B cell (primary cell): ENCODE data around the gene ALDH1A2. TPM values are rescaled to one million over a fixed set of nuclear protein-coding genes. Genes with fewer than 3 reads are reported as not detected.

Experiments
- ATAC-seq: fragments of 200-7000 bp; cut with Tn5 transposase; one replicate; pipeline ENCODE4 v1.10.0; 2021; ENCODE audit warnings: low read depth, mild to moderate bottlenecking, moderate number of reproducible peaks, moderate library complexity
- CTCF ChIA-PET: fragments of 350-600 bp; sonication (Branson Sonifier 250); formaldehyde crosslinking; loops from one replicate; lab custom pipeline; 2021; ENCODE audit warnings: antibody characterized with exemption, inconsistent platforms; lab: Charles Lee
- POLR2A ChIA-PET: fragments of 350-600 bp; sonication (Branson Sonifier 250); formaldehyde crosslinking; loops from one replicate; lab custom pipeline; 2021; ENCODE audit warnings: antibody characterized with exemption; lab: Charles Lee
- DNase-seq: peaks from one replicate; pipeline ENCODE4 v3.0.0; 2013
- H2AFZ ChIP-seq: 2 replicates; pipeline ENCODE4 v1.6.1; 2012; ENCODE audit warnings: mild to moderate bottlenecking, low read depth, low read length; ENCODE audit not compliant: insufficient read depth, poor library complexity, severe bottlenecking
- H3K27ac ChIP-seq, 2 donors: 1 replicate in 1 of 2; 2 replicates in 1 of 2; pipeline ENCODE4 v1.5.1; 2012 to 2013; ENCODE audit warnings: low read length in 2 of 2, mild to moderate bottlenecking in 2 of 2, moderate library complexity in 1 of 2
- H3K27me3 ChIP-seq, 4 experiments: fragments of 200-600 bp in 1 of 4; sonication (generic) in 1 of 4; replicated peaks in 1 of 4; 1 replicate in 2 of 4; 2 replicates in 2 of 4; pipeline versions ENCODE4 v1.6.1 to v1.7.0; 2013 to 2016; ENCODE audit warnings: low read length in 3 of 4, mild to moderate bottlenecking in 2 of 4, mixed read lengths in 1 of 4, moderate library complexity in 1 of 4; ENCODE audit not compliant: insufficient read depth in 4 of 4, control insufficient read depth in 3 of 4; ENCODE audit errors: control extremely low read depth in 1 of 4
- H3K36me3 ChIP-seq, 2 experiments: replicated peaks in 1 of 2; 1 replicate in 1 of 2; 2 replicates in 1 of 2; pipeline versions ENCODE4 v1.6.1 to v1.7.1; 2013; ENCODE audit warnings: low read length in 1 of 2; ENCODE audit not compliant: insufficient read depth in 2 of 2, control insufficient read depth in 1 of 2; ENCODE audit errors: control extremely low read depth in 1 of 2, extremely low read depth in 1 of 2
- H3K4me1 ChIP-seq, 2 donors: fragments of 200-600 bp in 1 of 2; sonication (generic) in 1 of 2; 1 replicate in 1 of 2; 2 replicates in 1 of 2; pipeline versions ENCODE4 v1.5.1 to v1.6.1; 2013 to 2017; ENCODE audit warnings: low read length in 2 of 2; ENCODE audit not compliant: control insufficient read depth in 2 of 2, insufficient read depth in 2 of 2
- H3K4me2 ChIP-seq: replicated peaks from 2 replicates; pipeline ENCODE3; 2012; ENCODE audit warnings: mild to moderate bottlenecking, low read depth, low read length; ENCODE audit not compliant: poor library complexity, severe bottlenecking
- H3K4me3 ChIP-seq, 5 experiments: fragments of 200-600 bp in 1 of 5; sonication (generic) in 1 of 5; 1 replicate in 3 of 5; 2 replicates in 2 of 5; pipeline versions ENCODE4 v1.5.1 to v1.7.0; 2011 to 2016; ENCODE audit warnings: low read length in 4 of 5, mild to moderate bottlenecking in 4 of 5, low read depth in 2 of 5, control low read depth in 1 of 5, moderate library complexity in 1 of 5; ENCODE audit not compliant: insufficient read depth in 1 of 5; ENCODE audit errors: control extremely low read depth in 1 of 5, extremely low read depth in 1 of 5
- H3K79me2 ChIP-seq: fragments of 200-600 bp; sonication (generic); one replicate; pipeline ENCODE4 v1.6.0; 2016; ENCODE audit warnings: low read length; ENCODE audit not compliant: control insufficient read depth, insufficient read depth
- H3K9ac ChIP-seq: fragments of 200-600 bp; sonication (generic); 2 replicates; pipeline ENCODE4 v1.6.1; 2017; ENCODE audit warnings: mild to moderate bottlenecking, low read length, moderate library complexity
- H3K9me3 ChIP-seq, 3 donors: one replicate each; pipeline versions ENCODE4 v1.6.1 to v1.7.1; 2013; ENCODE audit warnings: low read length in 2 of 3; ENCODE audit not compliant: control insufficient read depth in 2 of 3, insufficient read depth in 1 of 3; ENCODE audit errors: control extremely low read depth in 1 of 3
- H4K20me1 ChIP-seq: 2 replicates; pipeline ENCODE4 v1.6.0; 2012; ENCODE audit warnings: mild to moderate bottlenecking, low read length; ENCODE audit not compliant: insufficient read depth, control insufficient read depth, poor library complexity, severe bottlenecking
- H3K27ac Mint-ChIP-seq: one replicate; pipeline ENCODE4 v1.8.0; 2021; ENCODE audit warnings: mixed read lengths
- H3K27me3 Mint-ChIP-seq: one replicate; pipeline ENCODE4 v1.8.0; 2021; ENCODE audit warnings: mixed read lengths
- H3K4me1 Mint-ChIP-seq: one replicate; pipeline ENCODE4 v1.8.0; 2021; ENCODE audit warnings: mixed read lengths
- H3K4me3 Mint-ChIP-seq: one replicate; pipeline ENCODE4 v1.8.0; 2021; ENCODE audit warnings: mixed read lengths
- H3K9me3 Mint-ChIP-seq: one replicate; pipeline ENCODE4 v1.8.0; 2022; ENCODE audit warnings: mixed read lengths; ENCODE audit not compliant: insufficient read depth
- CTCF ChIP-seq: fragments of 200-600 bp; IDR thresholded peaks from one replicate; pipeline ENCODE4 v1.8.0; 2022; ENCODE audit warnings: antibody characterized with exemption, mild to moderate bottlenecking
- EZH2 ChIP-seq: IDR thresholded peaks from 2 replicates; pipeline ENCODE4 v1.6.1; 2012; ENCODE audit warnings: borderline replicate concordance, low read depth, mild to moderate bottlenecking, moderate library complexity, low read length; ENCODE audit not compliant: insufficient read depth, poor library complexity, severe bottlenecking
- WGBS: methylation state at CpG from one replicate; pipeline ENCODE4 v1.1.5; 2013; ENCODE audit warnings: missing lambda C conversion rate; ENCODE audit not compliant: insufficient coverage; 5-methylcytosine and 5-hydroxymethylcytosine counted together
- intact Hi-C: fragments of 100-400 bp; cut with micrococcal nuclease; formaldehyde crosslinking; loops from one replicate; pipeline ENCODE4 v1.10.0; 2022
- polyA plus RNA-seq: library from polyadenylated mRNA; depleted of rRNA; stranded (reverse); fragments of >200 nt; gene quantifications from 2 replicates; pipeline ENCODE4 v1.2.3, GENCODE V29; 2012
- total RNA-seq, 2 donors: library from RNA; stranded (reverse); fragments of 120-200 nt in 1 of 2; gene quantifications; 1 replicate in 1 of 2; 2 replicates in 1 of 2; pipeline versions ENCODE4 v1.2.3 to v1.2.4, GENCODE V29; 2013 to 2022

The ALDH1A2 gene
- total and polyA plus RNA-seq, 2 donors (not counting 1 experiment from before 2014, with no cell fraction given): not detected

- no peaks in the 10 kb centered on the region for H3K79me2 ChIP-seq
- H3K27ac ChIP-seq: no peak overlapping the region
- no peak overlapping the region for H3K4me3 ChIP-seq
- Mint-ChIP-seq H3K27me3 (peaks cover 11% of the 10 kb centered on the region), H3K27ac (no peak overlapping the region), H3K4me1 (no peaks in the 10 kb centered on the region), H3K9me3 (no peaks in the 10 kb centered on the region), H3K4me3 (no peak overlapping the region)
- WGBS: 71% methylated on average over 1 of the region's 3 CpGs
- H3K9me3 ChIP-seq: no peaks in the 10 kb centered on the region
- DNase-seq (no peak), ATAC-seq (no peak)
- H4K20me1 ChIP-seq: no peaks in the 10 kb centered on the region
- no peak for TF ChIP-seq CTCF
- no peak for TF ChIP-seq EZH2
- no peak overlapping the region for H2AFZ ChIP-seq
- H3K27me3 ChIP-seq: no peaks in the 10 kb centered on the region
- POLR2A ChIA-PET: no interaction called here
- CTCF ChIA-PET: no interaction called here
- H3K9ac ChIP-seq: no peak overlapping the region
- intact Hi-C loops: no loop called here
- no peaks in the 10 kb centered on the region for H3K4me1 ChIP-seq
- H3K36me3 ChIP-seq: no peaks in the 10 kb centered on the region
- H3K4me2 ChIP-seq: no peak overlapping the region
Observed at GRCh38 chr15:57925650-57926049, 139.9 kb downstream of the ALDH1A2 start.

DNA sequence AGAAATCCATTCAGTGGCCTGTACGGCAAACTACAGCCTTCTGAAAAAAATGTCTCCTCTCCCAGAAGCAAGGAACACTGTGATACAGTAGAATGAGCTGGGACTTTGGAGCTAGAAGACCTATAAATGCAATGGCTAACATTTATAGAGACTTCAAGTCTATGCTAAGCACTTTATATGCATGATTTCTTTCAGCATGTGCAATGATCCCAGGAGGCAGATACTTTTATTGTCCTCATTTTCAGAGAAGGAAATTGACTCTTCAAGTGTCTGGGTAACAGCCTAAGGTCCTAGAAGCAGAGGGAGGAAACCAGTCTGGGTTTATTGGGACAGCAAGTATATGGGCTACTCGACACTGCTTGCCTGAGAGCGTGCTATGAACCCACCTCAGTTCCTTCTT is 140.9 kb downstream of the ALDH1A2 start:
- H3K4me2 ChIP-seq: no peak overlapping the region

More for the DNA sequence above, 140.9 kb downstream of the ALDH1A2 start:
- intact Hi-C loops: no loop called here
- ChIA-PET POLR2A (no interaction called here), CTCF (no interaction called here)
- Histone ChIP-seq H3K36me3 (no peaks in the 10 kb centered on the region), H3K27ac (no peak overlapping the region), H3K27me3 (no peaks in the 10 kb centered on the region), H3K9me3 (no peaks in the 10 kb centered on the region), H4K20me1 (no peaks in the 10 kb centered on the region), H3K79me2 (no peaks in the 10 kb centered on the region), H3K4me1 (no peaks in the 10 kb centered on the region), H3K4me3 (no peak overlapping the region), H3K9ac (no peak overlapping the region), H2AFZ (no peak overlapping the region)
- DNase-seq: no peak
- WGBS: 80% methylated on average over 2 of the region's 3 CpGs
- H3K9me3 Mint-ChIP-seq: no peaks in the 10 kb centered on the region
- no peaks in the 10 kb centered on the region for H3K4me1 Mint-ChIP-seq
- H3K27ac Mint-ChIP-seq: no peak overlapping the region
- TF ChIP-seq EZH2 (no peak), CTCF (no peak)
- peaks cover 16% of the 10 kb centered on the region for H3K27me3 Mint-ChIP-seq
- H3K4me3 Mint-ChIP-seq: no peak overlapping the region
- no peak for ATAC-seq
